Activated B cell treated with CpG ODN at 0.5 μM for 24 hours (primary cell): ENCODE results near the gene TTN. TPM values are rescaled to one million over a fixed set of nuclear protein-coding genes. Genes with fewer than 3 reads are reported as not detected.

ENCODE experiments used
- ATAC-seq: fragments of 200-7000 bp; cut with Tn5 transposase; one replicate; pipeline ENCODE4 v1.10.0; 2021; ENCODE audit warnings: low read depth, mild to moderate bottlenecking, moderate library complexity
- CTCF ChIA-PET: fragments of 350-600 bp; sonication (Branson Sonifier 250); formaldehyde crosslinking; loops from one replicate; lab custom pipeline; 2021; ENCODE audit warnings: antibody characterized with exemption; lab: Charles Lee
- POLR2A ChIA-PET: fragments of 350-600 bp; sonication (Branson Sonifier 250); formaldehyde crosslinking; loops from one replicate; lab custom pipeline; 2021; ENCODE audit warnings: antibody characterized with exemption; lab: Charles Lee
- DNase-seq: peaks from one replicate; pipeline ENCODE4 v3.0.0; 2022
- H3K27ac Mint-ChIP-seq: one replicate; pipeline ENCODE4 v1.8.0; 2020; ENCODE audit warnings: mixed read lengths
- H3K27me3 Mint-ChIP-seq: one replicate; pipeline ENCODE4 v1.8.0; 2021; ENCODE audit warnings: mixed read lengths
- H3K36me3 Mint-ChIP-seq: one replicate; pipeline ENCODE4 v1.8.0; 2021; ENCODE audit warnings: low read depth, mixed read lengths
- H3K4me1 Mint-ChIP-seq: one replicate; pipeline ENCODE4 v1.8.0; 2021; ENCODE audit warnings: mixed read lengths
- H3K4me3 Mint-ChIP-seq: one replicate; pipeline ENCODE4 v1.8.0; 2020; ENCODE audit warnings: mild to moderate bottlenecking, mixed read lengths
- H3K9me3 Mint-ChIP-seq: one replicate; pipeline ENCODE4 v1.8.0; 2020; ENCODE audit warnings: mixed read lengths
- CTCF ChIP-seq: fragments of 200-600 bp; IDR thresholded peaks from one replicate; pipeline ENCODE4 v1.8.0; 2022; ENCODE audit warnings: antibody characterized with exemption, mild to moderate bottlenecking
- intact Hi-C: fragments of 100-400 bp; cut with micrococcal nuclease; formaldehyde crosslinking; loops from one replicate; pipeline ENCODE4 v1.15.1; 2024
- total RNA-seq: library from RNA; stranded (reverse); gene quantifications from 2 replicates; pipeline ENCODE4 v1.2.3, GENCODE V29; 2022

TTN gene
- total RNA-seq, 1 donor from 2014 or later: 40.0 TPM

DNA sequence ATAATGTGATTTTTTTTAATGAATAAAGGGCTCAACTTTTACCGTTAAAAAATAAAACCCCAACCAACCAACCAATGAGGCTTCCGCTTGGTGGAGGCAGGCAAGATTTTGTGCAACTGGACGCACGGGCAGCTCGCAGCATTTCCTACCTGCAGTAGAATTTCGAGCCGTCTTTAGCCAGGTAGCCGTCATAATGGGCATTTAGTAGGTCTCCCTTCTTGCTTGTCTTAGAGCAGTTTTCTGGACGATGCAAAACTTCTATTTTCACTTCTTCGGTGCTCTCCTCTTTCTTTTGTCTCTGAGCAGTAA lies 329.1 kb downstream of the TTN start:
- CTCF ChIA-PET: no interaction called here
- POLR2A ChIA-PET: interaction anchor here (1.0 kb wide), 1 partner anchor 27 kb away, joined by 4 read pairs; the partner anchor contains the start of genes PJVK and PRKRA
- no peaks in the 10 kb centered on the region for H3K27me3 Mint-ChIP-seq
- H3K4me3 Mint-ChIP-seq: peak overlapping the region; percentile 94
- peaks cover 9% of the 10 kb centered on the region for H3K36me3 Mint-ChIP-seq
- peaks cover 39% of the 10 kb centered on the region for H3K4me1 Mint-ChIP-seq
- H3K9me3 Mint-ChIP-seq: no peaks in the 10 kb centered on the region
- ATAC-seq (no peak), DNase-seq (no peak)
- peak overlapping the region; percentile 97 for H3K27ac Mint-ChIP-seq
- intact Hi-C loops: loop anchor here (1.0 to 5.0 kb wide), 5 partner anchors 27 to 1213 kb away; partner anchors contain the start of genes NFE2L2, PJVK and PRKRA
- TF ChIP-seq CTCF: no peak

GRCh38 chr2:178477443-178478129 lies 329.6 kb downstream of the TTN start:
- Mint-ChIP-seq H3K4me3 (peak overlapping the region; percentile 94), H3K27me3 (no peaks in the 10 kb centered on the region), H3K27ac (peak overlapping the region; percentile 97), H3K9me3 (no peaks in the 10 kb centered on the region), H3K36me3 (peaks cover 9% of the 10 kb centered on the region), H3K4me1 (peaks cover 35% of the 10 kb centered on the region)
- no peak for TF ChIP-seq CTCF
- ATAC-seq: no peak
- intact Hi-C loops: loop anchor here (1.0 to 5.0 kb wide), 5 partner anchors 26 to 1213 kb away; partner anchors contain the start of genes NFE2L2, PJVK and PRKRA
- ChIA-PET POLR2A (interaction anchor here (1.0 kb wide), 1 partner anchor 26 kb away, joined by 4 read pairs; the partner anchor contains the start of genes PJVK and PRKRA), CTCF (no interaction called here)
- no peak for DNase-seq

DNA sequence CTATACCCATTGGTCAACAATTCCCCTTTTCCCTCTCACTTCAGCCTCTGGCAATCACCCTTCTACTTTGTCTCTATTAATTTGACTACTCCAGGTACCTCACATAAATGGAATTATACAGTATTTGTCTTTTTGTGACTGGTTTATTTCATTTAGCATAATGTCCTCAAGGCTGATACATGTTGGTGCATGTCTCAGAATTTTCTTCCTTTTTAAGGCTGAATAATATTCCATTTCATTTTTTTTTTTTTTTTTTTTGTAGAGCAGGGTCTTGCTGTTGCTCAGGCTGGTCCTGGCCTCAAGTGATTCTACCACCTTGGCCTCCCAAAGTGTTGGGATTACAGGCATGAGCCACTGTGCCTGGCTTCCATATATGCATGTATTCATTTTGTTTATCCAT lies 330.7 kb downstream of the TTN start:
- ATAC-seq (no peak), DNase-seq (no peak)
- POLR2A ChIA-PET: no interaction called here
- H3K4me1 Mint-ChIP-seq: peaks cover 24% of the 10 kb centered on the region
- intact Hi-C loops: loop anchor here (5.0 kb wide), 1 partner anchor 121 kb away; no protein-coding TSS in a partner anchor
- H3K9me3 Mint-ChIP-seq: no peaks in the 10 kb centered on the region
- CTCF ChIA-PET: no interaction called here
- TF ChIP-seq CTCF: no peak
- no peaks in the 10 kb centered on the region for H3K27me3 Mint-ChIP-seq
- H3K36me3 Mint-ChIP-seq: peaks cover 9% of the 10 kb centered on the region
- H3K4me3 Mint-ChIP-seq: no peak overlapping the region
- H3K27ac Mint-ChIP-seq: no peak overlapping the region

Other genes starting within 250 kb of the TTN start
- 32.1 and 38.8 TPM in 2 replicates for gene CCDC141, start 242.7 kb upstream of the TTN start, total RNA-seq